GM12878 (cell line): Measurements from ENCODE around the gene THADA. TPM values are rescaled to one million over a fixed set of nuclear protein-coding genes. Genes with fewer than 3 reads are reported as not detected.

Experiments used
- CHD4 ChIP-seq: fragments of 200-600 bp; sonication (generic); IDR thresholded peaks from 2 replicates; pipeline ENCODE4 v1.6.1; 2016; ENCODE audit warnings: mild to moderate bottlenecking
- CREB1 ChIP-seq: IDR thresholded peaks from 2 replicates; pipeline ENCODE4 v1.6.1; 2012; ENCODE audit warnings: low read depth, mild to moderate bottlenecking, inconsistent platforms
- HCFC1 ChIP-seq: fragments of 150-350 bp; IDR thresholded peaks from 2 replicates; pipeline ENCODE4 v1.6.1; 2014; ENCODE audit warnings: low read length
- NKRF ChIP-seq: fragments of 450-650 bp; conservative IDR thresholded peaks from 2 replicates; pipeline ENCODE4 v1.6.1; 2017; ENCODE audit warnings: mild to moderate bottlenecking, moderate library complexity
- NR2C2 ChIP-seq: IDR thresholded peaks from 2 replicates; pipeline ENCODE4 v1.6.1; 2011; ENCODE audit warnings: borderline replicate concordance, low read depth; ENCODE audit not compliant: control insufficient read depth, insufficient read length
- POLR2AphosphoS2 ChIP-seq: IDR thresholded peaks from 2 replicates; pipeline ENCODE4 v1.6.1; 2011; ENCODE audit warnings: low read depth, mild to moderate bottlenecking, low read length, improper control_type of control experiment, moderate library complexity
- RFX5 ChIP-seq: IDR thresholded peaks from 2 replicates; pipeline ENCODE4 v1.6.1; 2011; ENCODE audit warnings: low read depth, low read length, improper control_type of control experiment
- SMC3 ChIP-seq: IDR thresholded peaks from 2 replicates; pipeline ENCODE4 v1.6.1; 2011; ENCODE audit warnings: low read length, improper control_type of control experiment, borderline replicate concordance
- SUPT20H ChIP-seq: IDR thresholded peaks from 2 replicates; pipeline ENCODE4 v1.6.1; 2011; ENCODE audit warnings: low read depth, mild to moderate bottlenecking, low read length, moderate library complexity, borderline replicate concordance; ENCODE audit not compliant: control insufficient read depth
- ZNF24 ChIP-seq: fragments of 450-650 bp; IDR thresholded peaks from 2 replicates; pipeline ENCODE4 v1.6.1; 2017; ENCODE audit warnings: antibody characterized with exemption, mild to moderate bottlenecking
- polyA plus RNA-seq, 11 experiments: library from polyadenylated mRNA; depleted of rRNA in 4 of 11; unstranded in 6 of 11; stranded (reverse) in 5 of 11; fragments of >200 nt; fragmentation: Nextera tagmentation in 4 of 11; fragmentation: Illumina TruSeq in 1 of 11; extraction: Ambion mirVana in 4 of 11; extraction: Trizol in 1 of 11; gene quantifications; 1 replicate in 1 of 11; 2 replicates in 10 of 11; pipeline versions ENCODE4 v1.2.1 to v1.2.3, GENCODE V29; 2011 to 2016; ENCODE audit warnings: inconsistent platforms in 2 of 11, missing spikeins in 2 of 11, low read depth in 1 of 11
- total RNA-seq, 4 experiments: library from RNA; depleted of rRNA in 3 of 4; stranded (reverse); fragments of >200 nt in 3 of 4; fragmentation: Illumina TruSeq in 1 of 4; extraction: Trizol in 1 of 4; gene quantifications; 2 replicates each; pipeline versions ENCODE4 v1.2.1 to v1.2.3, GENCODE V29; 2013 to 2021
- TF ChIP-seq, protein P1 (sequence below): IDR thresholded peaks from 2 replicates; pipeline ENCODE4 v1.6.1; 2011; ENCODE audit warnings: borderline replicate concordance, low read depth, mild to moderate bottlenecking, moderate library complexity, mixed read lengths, low read length; ENCODE audit not compliant: insufficient read depth; ENCODE audit errors: extremely low read length

The THADA gene
- total and polyA plus RNA-seq, 10 of the 15 experiments (the other 5 are each of a cell fraction or from before 2014, with no cell fraction given) = 14.6 to 33.2 (median 23.2) TPM

DNA sequence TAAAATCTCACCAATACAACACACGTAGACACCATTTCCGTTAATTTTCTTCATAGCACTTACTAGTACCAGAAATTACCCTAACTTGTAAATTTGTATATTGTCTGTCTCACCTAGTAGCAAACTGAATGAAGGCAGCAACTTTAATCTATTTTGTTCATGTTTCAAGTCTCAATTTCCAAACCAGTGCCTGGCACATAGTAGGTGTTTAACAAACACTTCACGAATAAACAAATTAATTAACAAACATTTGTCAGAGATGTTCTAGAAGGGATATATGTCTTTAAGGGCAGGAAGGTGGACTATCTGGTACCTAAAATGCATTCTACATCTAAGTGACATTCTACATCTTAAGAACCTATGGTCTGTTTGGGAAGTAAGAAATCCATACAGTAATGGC lies 963 bp downstream of the THADA start (continued):
- TF ChIP-seq NKRF (no peak), SMC3 (no peak), SUPT20H (no peak), POLR2AphosphoS2 (no peak), NR2C2 (no peak), HCFC1 (no peak), CHD4 (no peak), RFX5 (no peak), CREB1 (no peak), ZNF24 (no peak)
- TF ChIP-seq, protein P1, sequence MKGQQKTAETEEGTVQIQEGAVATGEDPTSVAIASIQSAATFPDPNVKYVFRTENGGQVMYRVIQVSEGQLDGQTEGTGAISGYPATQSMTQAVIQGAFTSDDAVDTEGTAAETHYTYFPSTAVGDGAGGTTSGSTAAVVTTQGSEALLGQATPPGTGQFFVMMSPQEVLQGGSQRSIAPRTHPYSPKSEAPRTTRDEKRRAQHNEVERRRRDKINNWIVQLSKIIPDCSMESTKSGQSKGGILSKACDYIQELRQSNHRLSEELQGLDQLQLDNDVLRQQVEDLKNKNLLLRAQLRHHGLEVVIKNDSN = no peak
- TF ChIP-seq, all 136 proteins: peak for 0
